ENCODE data around the gene SUCLG2. TPM values are rescaled to one million over a fixed set of nuclear protein-coding genes. Genes with fewer than 3 reads are reported as not detected.

The SUCLG2 gene
- total and polyA plus RNA-seq, 9 donors: 24.8 to 75.2 (median 40.1) TPM

- no peak for DNase-seq
- Histone ChIP-seq H3K36me3 (no peaks in the 10 kb centered on the region), H3K27ac (no peak overlapping the region), H3K4me1 (ENCODE audit: insufficient read depth) (no peaks in the 10 kb centered on the region), H3K27me3 (no peaks in the 10 kb centered on the region), H3K9me3 (no peaks in the 10 kb centered on the region), H3K4me3 (no peak overlapping the region)
- no peak for TF ChIP-seq CTCF (IDR thresholded peaks at IDR 0.05)
- TF ChIP-seq POLR2A (IDR thresholded peaks at IDR 0.05): no peak
- TF ChIP-seq EP300 (IDR thresholded peaks at IDR 0.05): no peak
- WGBS, 3 donors: 82 to 87% (median 83%) methylated on average over 3 of the region's 3 CpGs
- intact Hi-C loops (cut with DNase I): no loop called here
Measured at GRCh38 chr3:67418426-67419217, 235.8 kb downstream of the SUCLG2 start.

GRCh38 chr3:67416703-67417102 lies 237.7 kb downstream of the SUCLG2 start:
- H3K9me3 ChIP-seq: no peaks in the 10 kb centered on the region
- H3K27ac ChIP-seq: no peak overlapping the region
- intact Hi-C loops (cut with DNase I): no loop called here
- no peak for TF ChIP-seq EP300 (IDR thresholded peaks at IDR 0.05)
- TF ChIP-seq POLR2A (IDR thresholded peaks at IDR 0.05): no peak
- no peak for TF ChIP-seq CTCF (IDR thresholded peaks at IDR 0.05)
- H3K4me1 ChIP-seq (ENCODE audit: insufficient read depth): no peaks in the 10 kb centered on the region
- no peak for DNase-seq
- WGBS, 3 donors: 78 to 85% (median 78%) methylated on average over 1 of the region's 1 CpG
- H3K4me3 ChIP-seq: no peak overlapping the region
- H3K27me3 ChIP-seq: no peaks in the 10 kb centered on the region
- no peaks in the 10 kb centered on the region for H3K36me3 ChIP-seq

- intact Hi-C loops (cut with DNase I): no loop called here
- Histone ChIP-seq H3K27me3 (no peaks in the 10 kb centered on the region), H3K36me3 (no peaks in the 10 kb centered on the region), H3K4me3 (no peak overlapping the region), H3K9me3 (no peaks in the 10 kb centered on the region), H3K27ac (no peak overlapping the region), H3K4me1 (ENCODE audit: insufficient read depth) (no peaks in the 10 kb centered on the region)
- 0 to 62% (median 57%) methylated on average over 1 of the region's 1 CpG for WGBS, 3 donors
- no peak for DNase-seq
- TF ChIP-seq CTCF (IDR thresholded peaks at IDR 0.05) (no peak), EP300 (IDR thresholded peaks at IDR 0.05) (no peak), POLR2A (IDR thresholded peaks at IDR 0.05) (no peak)
Measured at GRCh38 chr3:67415511-67415910, 238.9 kb downstream of the SUCLG2 start.

- H3K4me1 ChIP-seq (ENCODE audit: insufficient read depth): no peaks in the 10 kb centered on the region
- H3K27ac ChIP-seq: no peak overlapping the region
- no peak for TF ChIP-seq POLR2A (IDR thresholded peaks at IDR 0.05)
- no peak for TF ChIP-seq EP300 (IDR thresholded peaks at IDR 0.05)
- no peak for TF ChIP-seq CTCF (IDR thresholded peaks at IDR 0.05)
- no peaks in the 10 kb centered on the region for H3K9me3 ChIP-seq
- WGBS, 3 donors: 96 to 97% (median 97%) methylated on average over 5 of the region's 5 CpGs
- no peaks in the 10 kb centered on the region for H3K36me3 ChIP-seq
- no peak for DNase-seq
- H3K27me3 ChIP-seq: no peaks in the 10 kb centered on the region
- intact Hi-C loops (cut with DNase I): no loop called here
- no peak overlapping the region for H3K4me3 ChIP-seq
Measured at GRCh38 chr3:67414740-67415139, 239.7 kb downstream of the SUCLG2 start.
